ENCODE results near the gene UBE2N.
A peak's percentile ranks its signal among the peaks of the same experiment; 100 is the strongest.
"Not testable (repeated sequence)": the region's sequence is repeated elsewhere in the genome, so short reads cannot be mapped to it uniquely, and the experiment has no call there.

Gene UBE2N

DNA sequence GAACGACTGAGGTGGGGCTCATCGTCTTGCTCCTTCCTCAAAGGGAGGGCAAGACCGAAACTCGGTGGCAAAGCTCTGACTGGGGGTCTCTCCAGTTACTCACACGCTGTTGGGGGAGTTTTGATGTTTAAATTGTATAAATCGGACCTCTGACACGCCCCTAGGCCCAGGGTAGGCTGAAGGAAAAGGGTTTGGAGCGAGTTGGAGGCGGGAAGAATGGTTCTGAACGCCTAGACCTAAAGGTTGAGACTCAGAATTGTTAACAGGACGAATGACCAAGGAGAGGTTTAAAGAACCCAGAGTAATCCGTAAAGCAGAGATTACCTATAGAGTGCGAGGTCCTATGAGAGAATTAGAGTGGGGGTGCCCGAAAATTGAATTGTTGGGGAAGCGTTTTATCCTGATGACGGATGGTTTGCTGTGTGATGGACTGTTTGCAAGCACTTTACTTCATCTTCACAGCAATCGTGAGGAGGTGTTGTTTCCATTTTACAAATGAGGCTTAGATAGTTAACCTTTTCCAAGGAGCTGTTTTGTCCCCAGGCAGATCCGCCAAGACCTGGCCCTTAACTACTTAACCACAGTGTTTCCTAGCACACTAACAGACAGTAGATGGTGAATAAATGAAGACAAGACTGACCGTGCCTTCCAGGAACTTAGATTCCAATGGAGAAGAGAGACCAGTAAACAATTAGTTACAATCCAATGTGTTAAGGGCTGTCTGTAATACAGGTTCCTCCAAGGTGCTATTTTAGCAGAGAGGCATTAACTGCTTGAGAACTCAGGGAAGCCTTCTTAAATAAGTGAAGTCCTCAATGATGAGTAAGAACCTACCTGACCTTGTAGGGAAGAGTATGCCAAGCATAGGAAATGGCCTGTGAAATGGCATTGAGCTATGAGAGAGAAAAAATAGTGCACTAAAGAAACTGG, 929 bp upstream of the UBE2N start:
- no peak for DNase-seq

DNA sequence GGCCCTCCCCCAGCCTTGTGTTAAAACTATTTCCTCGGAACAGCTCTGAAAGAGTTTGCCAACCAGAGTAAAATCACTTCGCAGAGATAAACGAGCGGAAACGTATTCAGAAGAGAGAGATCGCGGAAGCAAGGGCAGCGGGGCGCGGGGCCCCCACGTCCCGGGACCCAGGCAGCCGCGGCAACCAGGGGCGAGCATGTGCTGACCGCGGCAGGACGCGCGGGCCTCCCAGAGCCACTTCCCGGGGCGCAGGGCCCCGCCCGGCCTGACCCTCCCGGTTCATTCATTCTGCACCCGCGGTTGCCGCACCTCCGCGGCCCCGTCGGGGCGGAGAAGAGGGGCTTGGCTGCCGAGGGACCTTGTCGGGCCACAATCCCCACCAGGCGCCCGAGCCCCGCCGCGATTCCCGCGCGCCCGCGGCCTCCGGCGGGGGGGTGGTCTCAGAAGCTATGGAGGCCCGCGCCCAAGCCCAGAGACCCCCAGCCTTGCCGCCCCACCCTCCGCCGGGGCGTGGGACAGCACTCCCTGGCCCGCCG, 598 bp downstream of the UBE2N start:
- no peak for DNase-seq

DNA sequence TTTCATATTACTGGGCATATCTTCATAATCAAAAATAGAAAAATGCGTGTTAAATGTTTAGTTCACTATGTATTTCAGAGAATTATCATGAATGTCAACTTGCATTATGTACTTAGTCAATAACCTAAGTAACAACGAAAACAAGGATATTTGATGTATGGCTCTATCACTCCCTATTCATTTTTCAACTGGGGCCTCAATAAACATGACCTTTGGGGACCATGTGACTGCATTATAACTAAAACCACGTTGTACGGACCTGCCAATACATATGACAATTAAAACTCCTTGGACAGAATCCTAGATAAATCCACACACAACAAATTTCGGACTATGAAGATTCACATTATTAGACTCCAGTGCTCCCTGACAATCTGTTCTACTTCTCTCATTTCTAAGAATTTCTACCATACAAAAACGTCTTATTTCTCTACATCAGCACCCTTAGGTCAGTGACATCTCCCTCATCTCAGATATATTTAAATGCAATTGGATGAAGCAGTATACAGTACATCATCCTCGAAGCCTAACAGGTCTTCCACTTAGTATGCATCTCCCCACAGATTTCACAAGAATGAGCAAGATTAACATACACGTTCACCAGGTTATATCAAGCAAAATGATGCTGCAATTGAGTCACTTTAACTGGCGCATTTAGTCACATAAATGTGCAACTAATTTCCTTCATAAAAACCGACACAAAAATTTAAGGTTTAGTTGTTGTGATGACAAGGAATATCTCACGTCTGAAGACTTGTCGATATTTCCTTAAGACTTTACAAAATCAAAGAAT, 1.5 kb downstream of the UBE2N start:
- no peak for DNase-seq

DNA sequence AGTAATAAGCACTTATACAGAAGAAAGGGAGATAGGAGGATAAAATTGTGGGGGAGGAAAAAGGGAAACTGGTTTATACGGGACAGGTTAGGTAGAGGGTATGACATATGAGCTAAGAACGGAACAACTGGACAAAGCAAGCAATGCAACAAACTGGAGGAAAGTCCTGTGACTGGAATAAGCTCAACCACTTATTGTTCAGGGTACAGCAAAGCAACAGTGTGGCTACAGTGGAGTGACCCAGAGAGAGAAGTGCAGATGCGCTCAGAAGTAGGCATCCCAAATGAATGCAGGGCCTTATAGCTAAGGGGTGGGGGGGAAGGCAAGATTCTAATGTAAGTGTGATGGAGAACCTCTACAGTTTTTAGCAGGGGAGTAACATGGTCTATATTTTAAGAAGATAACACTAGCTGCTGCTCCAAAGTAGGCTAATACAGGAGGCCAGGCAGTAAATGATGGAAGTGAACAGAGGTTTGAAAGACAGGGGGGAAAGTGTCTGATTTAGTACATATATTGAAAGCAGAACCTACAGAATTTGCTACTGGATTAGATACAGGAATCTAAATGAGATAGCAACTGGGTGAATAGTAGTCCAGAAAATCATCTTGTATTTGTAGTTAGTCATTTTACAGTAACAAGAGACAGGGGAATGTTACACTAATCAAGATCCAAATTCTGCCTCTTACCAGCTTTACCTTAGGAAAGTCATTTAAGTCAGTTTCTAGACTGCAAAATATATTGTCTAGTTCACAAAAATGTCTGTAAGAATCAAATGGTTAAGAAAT, 3.3 kb downstream of the UBE2N start:
- no peak for DNase-seq

DNA sequence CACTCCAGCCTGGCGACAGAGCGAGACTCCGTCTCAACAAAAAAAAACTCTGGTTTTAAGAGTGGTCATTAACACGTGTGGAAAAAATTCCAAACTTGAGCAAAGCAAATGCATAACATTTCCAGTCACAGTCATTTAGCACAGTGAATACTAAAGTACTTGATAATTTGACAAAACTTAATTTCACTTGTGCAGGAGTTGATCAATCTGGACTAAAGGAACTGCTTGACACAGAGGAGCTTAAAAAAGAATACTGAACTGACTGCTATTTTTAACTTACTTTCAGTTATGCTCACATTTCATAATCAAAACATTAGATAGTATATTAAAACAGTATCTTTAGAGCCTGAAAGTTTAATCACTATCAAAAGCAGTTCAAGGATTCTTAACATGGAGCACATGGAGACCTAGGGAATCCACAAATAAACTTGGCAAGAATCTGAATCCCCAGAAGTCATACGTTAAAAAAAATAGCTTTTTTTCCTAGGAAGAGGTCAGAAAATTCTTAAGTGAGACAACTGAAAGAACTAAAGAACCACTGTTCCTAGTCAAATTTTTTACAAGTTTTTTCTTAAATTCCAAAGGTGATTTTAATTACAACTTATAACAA, 7.4 kb downstream of the UBE2N start:
- no peak for DNase-seq

DNA sequence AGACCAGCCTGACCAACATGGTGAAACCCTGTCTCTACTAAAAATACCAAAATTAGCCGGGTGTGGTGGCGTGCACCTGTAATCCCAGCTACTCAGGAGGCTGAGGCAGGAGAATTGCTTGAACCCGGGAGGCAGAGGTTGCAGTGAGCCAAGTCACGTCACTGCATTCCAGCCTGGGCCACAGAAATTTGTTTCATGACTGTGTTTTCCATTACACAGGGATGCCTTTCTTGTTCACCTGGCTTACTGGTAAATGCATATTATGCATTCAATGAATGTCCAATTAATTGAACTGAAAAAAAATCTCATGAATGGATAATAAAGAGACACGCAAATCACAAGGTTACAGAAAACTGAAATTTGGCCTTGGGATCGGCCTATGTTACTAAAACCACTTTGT, 9.7 kb downstream of the UBE2N start:
- DNase-seq = not testable (repeated sequence)

DNA sequence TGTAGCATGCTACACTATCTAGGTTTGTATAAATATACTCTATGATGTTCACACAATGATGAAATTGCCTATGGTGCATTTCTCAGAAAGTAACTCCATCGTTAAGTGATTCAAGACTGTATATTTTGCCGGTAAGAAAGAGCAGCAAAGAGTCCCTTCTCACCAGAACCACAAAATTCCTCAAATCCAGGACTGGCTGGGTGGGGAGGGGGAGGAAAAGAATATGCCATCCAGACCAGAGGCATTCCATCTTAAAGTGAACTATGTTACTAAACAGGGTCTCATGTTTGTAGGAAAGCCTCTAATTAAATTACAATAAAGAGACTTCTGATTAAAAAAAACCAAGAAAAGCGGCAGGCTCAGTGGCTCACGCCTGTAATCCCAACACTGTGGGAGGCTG, 11.5 kb downstream of the UBE2N start:
- no peak for DNase-seq

DNA sequence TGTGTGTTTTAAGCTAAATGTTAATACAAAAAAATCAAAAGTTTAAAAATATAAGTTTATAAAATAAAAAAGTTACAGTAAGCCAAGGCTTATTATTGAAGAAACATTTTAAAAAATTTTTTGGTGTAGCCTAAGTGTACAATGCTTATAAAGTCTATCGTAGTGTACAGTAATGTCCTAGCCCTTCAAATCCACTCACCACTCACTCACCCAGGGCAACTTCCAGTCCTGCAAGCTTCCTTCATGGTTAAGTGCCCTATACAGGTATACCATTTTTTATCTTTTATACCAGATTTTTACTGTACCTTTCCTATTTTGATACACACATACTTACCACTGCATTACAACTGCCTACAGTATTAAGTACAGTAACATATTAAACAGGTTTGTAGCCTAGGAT, 11.9 kb downstream of the UBE2N start:
- no peak for DNase-seq

DNA sequence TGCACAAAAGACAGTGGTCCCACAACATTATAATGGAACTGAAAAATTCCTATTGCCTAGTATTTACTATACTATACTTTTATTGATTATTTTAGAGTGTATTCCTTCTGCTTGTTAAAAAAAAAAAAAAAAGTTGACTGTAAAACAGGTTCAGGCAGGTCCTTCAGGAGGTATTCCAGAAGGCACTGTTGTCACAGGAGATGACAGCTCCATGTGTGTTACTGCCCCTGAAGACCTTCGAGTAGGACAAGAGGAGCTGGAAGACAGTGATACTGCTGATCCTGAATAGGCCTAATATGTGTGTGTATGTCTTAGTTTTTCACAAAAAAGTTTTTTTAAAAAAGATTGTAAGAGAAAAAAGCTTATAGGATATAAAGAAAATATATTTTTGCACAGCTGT, 12.3 kb downstream of the UBE2N start:
- no peak for DNase-seq

DNA sequence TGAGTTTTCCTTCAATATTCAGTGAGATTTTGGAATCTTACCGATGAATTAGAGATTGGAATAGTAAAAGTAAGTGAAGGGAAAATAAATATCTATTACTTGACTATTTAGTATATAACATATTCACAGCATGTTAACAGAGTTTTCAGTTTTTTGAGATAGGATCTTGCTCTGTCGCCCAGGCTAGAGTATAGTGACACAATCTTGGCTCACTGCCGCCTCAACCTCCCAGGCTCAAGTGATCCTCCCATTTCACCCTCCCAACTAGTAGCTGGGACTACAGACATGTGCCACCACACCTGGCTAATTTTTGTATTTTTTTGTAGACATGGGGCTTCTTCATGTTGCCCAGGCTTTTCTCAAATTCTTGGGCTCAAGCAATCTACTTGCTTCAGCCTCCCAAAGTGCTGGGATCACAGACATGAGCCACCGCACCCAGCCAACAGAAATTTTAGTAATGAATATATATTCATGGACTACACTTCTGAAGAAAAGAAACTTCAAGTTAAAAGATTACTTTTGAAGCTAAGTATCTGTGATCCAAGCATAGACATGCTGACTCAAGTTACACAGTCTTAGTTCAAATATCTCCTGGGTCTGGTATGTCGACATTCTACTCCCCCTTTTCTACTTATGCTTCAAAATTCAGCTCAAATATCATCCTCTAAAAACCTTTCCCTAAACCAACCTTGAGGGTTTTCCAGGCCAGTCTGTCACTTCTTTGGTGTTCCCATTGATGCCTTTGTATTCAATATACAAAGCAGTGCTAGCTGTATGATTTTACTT, 13.8 kb downstream of the UBE2N start:
- DNase-seq = no peak

DNA sequence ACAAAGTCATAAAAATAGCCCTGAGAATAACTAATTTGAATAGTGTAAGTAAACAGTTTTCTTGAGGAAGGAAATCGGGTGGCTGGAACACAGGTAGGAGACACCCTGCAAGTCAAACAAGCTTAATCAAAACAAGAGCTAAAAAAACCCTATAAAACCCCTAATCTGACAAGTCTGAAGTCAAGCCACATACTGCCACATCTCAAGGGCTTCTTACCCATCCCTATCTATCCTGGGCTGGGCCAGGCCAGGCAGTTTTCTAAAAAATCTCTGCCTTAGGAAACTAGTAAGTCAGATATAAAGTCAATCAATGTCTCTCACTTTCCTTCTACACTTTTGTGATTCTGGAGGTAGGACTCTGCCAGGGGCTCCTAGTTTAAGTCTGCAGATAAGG, 15.3 kb downstream of the UBE2N start:
- DNase-seq = no peak

DNA sequence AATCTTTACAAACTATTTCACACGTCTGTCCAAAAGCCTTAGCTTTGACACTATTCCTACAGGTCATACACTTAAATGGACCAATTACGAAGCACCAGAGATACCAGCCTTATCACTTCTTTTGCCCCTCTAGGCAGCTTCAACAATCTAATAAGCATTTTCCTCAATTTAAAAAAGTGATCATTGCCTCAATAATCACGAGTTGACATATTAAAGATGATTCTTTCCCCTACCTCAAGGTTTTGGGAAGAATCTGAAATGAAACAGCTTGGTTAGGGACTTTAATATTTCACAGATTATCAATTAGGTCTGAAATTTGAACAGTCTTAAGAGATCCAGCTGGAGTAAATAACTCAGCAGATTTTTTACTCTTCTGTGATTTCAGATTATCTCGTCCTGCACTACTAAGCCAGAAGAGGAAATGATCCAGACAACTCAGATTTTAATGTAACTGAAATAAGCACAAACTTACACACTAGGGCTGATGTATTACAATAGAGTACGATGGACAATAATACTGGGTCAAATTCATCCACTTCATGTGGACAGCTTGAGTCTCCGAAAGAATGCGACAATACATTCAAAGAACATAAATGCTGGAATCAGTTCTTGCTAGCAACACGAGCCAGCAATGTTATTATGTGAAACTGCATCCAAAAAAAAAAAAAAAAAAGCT, 15.9 kb downstream of the UBE2N start:
- no peak for DNase-seq

DNA sequence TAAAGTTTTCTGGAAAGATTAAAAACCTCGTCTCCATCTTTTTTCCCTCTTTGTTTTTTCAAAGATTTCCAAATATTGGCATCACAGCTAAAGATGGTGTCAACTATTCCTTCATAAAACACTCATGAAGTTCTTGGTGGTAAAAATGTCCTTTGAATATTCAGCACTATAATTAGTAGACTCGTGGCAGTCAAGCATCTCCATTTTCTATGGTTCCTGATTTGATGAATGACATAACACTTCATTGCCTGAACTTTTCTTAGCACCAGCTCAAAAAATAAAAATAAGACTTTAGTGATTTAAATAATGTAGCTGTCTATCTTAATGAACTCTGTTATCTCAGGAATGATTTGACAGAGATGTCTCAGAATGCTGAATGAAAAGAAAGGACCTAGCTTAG, 19.7 kb downstream of the UBE2N start:
- no peak for DNase-seq

DNA sequence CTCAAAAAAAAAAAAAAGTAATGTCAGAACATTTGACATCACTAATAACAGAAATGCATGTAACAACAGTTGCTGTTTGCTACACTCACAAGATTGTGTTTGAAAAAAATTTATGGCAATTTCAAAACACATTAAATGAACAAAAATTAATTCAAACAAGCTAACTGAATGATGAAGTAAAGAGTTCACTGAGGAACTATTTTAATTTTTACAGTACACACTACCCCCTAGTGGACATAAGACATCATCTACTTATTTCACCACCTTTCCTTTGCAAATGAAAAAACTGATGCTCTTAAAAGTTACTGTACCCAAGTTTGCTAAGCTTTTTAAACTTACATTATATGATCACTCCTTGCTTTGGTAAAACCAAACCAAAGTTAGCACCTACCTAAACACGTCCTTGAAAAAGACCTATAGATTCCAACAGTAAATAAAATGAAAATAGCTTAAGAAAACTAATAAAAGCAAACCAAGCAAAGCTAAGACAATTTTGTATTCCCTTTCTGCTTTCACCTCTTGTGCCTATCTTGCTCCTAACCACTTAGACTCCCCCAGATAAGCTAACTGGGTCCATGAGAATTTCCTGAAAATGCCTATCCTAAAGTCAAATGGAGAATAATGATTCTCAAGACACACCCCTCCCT, 22.2 kb downstream of the UBE2N start:
- peak in 1 of 2 experiments; percentile 52 for DNase-seq

DNA sequence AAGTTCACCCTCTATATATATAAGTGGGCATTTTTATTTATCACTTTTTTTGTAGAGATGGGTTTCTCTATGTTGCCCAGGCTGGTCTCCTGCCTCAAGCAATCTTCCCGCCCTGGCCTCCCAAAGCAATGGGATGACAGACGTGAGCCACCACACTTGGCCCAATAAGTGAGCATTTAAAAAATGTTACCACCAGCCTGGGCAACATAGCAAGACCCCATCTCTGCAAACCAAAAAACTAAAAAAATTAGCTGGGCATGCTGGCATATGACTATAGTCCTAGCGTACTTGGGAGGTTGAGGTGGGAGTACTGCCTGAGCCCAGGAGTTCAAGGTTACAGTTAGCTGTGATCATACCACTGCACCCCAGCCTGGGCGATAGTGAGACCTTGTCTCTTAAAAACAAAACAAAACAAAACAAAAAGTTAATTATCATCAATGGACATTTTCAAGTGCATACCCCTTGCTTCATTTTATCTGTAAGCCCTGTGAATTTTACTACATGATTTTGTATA, 23.7 kb downstream of the UBE2N start:
- no peak for DNase-seq

DNA sequence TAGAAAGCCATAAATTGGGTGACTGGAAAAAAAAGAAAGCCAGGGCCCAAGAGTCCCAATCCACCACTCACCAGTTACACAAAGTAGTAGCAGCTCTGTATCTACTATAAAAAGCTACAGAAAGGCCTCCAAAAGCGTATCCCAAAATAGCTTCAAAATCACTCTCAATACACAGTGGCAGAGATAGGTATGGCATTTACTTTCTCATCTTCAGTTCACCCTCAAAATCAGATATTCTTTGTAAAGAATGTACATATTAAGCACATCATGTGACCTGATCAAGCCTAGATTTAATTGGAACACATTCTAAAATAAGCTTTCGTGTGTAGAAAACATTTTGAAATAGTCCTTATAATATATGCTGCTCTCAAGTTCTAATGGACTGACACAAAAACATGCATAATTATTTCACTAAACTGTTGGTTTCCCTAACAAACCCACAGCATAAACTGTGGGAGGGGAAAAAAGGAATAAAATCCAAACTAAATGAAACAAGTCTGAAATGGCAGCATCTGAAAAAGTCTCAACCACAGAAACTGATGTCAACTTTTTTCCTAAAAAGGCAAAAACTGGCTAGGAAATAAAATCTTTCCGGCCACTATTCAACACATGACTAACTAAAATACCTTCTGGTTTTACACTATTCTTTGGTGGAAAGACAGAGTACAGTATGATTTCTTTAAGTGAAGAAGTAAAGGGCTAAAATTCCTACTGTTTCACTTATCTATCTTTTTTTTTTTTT, 25.9 kb downstream of the UBE2N start:
- DNase-seq = no peak

DNA sequence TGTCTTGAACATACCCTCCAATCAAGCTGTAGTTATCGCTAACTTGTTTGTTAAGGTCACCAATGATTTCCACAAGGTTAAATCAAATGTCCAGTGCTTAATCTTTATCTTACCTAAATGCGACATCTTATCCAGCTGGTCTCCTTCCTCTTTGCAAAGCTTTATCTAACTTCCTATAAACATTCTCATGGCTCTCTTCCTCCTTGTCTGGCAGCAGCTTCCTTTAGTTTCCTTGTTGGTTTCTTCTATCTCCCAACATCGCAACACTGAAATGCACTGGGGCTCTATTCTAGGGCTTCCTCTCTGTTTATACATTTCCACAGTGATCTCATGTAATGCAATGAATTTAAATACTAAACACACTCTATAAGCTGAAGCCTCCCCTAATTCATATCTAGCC, 28.7 kb downstream of the UBE2N start:
- no peak for DNase-seq

DNA sequence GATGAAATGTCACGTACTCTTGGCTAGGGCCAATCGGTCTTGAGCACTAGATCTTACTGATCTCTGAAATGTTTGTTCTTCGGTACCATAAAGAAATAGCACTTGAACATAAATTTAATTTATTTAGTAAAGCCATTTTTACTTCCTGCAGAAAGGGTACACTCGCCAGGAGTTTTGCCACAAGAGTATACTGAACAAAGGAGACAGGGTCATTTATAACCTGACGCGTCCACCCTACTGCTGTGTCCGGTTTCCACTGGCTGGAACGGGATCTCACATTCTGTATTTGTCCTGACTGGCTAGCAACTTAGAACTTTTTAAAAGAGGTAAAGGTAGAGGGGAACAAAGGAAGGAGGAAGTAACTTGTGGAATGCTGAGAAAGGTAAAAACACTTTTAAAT, 29.4 kb downstream of the UBE2N start:
- not testable (repeated sequence) for DNase-seq

DNA sequence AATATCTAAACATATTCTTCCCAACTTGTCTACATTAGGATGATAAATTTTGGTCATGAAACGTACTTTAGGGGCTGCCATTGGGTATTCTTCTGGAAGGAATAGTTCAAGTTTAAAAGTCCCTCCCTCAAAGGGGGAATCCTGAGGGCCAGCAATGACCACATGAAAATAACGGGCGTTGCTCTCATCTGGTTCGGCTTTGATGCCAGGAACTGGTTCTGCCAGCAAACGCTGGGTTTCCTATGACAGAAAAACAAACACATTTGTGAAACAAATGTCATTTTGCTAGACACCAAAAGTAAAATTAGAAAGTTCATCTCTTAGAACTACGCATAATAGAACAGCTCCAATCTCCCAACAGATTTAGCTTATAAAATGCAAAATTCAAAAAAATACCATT, 30.7 kb downstream of the UBE2N start:
- not testable (repeated sequence) for DNase-seq

Data from NCI-H524 (cell line).